Prostate gland (tissue), 2 donors: Measurements from ENCODE around the gene RASA1. TPM values are rescaled to one million over a fixed set of nuclear protein-coding genes. Genes with fewer than 3 reads are reported as not detected.

Experiments used
- DNase-seq: peaks from one replicate; pipeline ENCODE4 v3.0.0-alpha.2; 2019; ENCODE audit warnings: low spot score
- H3K27ac ChIP-seq, 2 donors: fragments of 200-600 bp; sonication (generic); 2 replicates each; pipeline ENCODE4 v1.5.1; 2017 to 2019
- H3K27me3 ChIP-seq: fragments of 200-600 bp; sonication (generic); replicated peaks from 2 replicates; pipeline ENCODE4 v1.5.1; 2019; ENCODE audit not compliant: insufficient read depth
- H3K36me3 ChIP-seq, 2 donors: fragments of 200-600 bp; sonication (generic); 1 replicate in 1 of 2; 2 replicates in 1 of 2; pipeline versions ENCODE4 v1.5.1 to v1.8.1; 2017 to 2019
- H3K4me1 ChIP-seq: fragments of 200-600 bp; sonication (generic); replicated peaks from 2 replicates; pipeline ENCODE4 v1.5.1; 2019
- H3K4me3 ChIP-seq, 2 donors: fragments of 200-600 bp; sonication (generic); 2 replicates each; pipeline ENCODE4 v1.5.1; 2017 to 2019
- H3K9me3 ChIP-seq: fragments of 200-600 bp; sonication (generic); 2 replicates; pipeline ENCODE4 v1.5.1; 2017
- CTCF ChIP-seq, 4 experiments: fragments of 200-600 bp in 2 of 4; fragments of 450-650 bp in 2 of 4; sonication (generic) in 2 of 4; IDR thresholded peaks; 1 replicate in 3 of 4; 2 replicates in 1 of 4; pipeline ENCODE4 v1.5.1; 2016 to 2019; ENCODE audit warnings: antibody characterized with exemption in 4 of 4, mild to moderate bottlenecking in 2 of 4, moderate library complexity in 2 of 4
- POLR2A ChIP-seq: fragments of 450-650 bp; IDR thresholded peaks from one replicate; pipeline ENCODE4 v1.6.1; 2016; ENCODE audit warnings: antibody characterized with exemption, mild to moderate bottlenecking
- POLR2AphosphoS5 ChIP-seq: sonication (generic); formaldehyde crosslinking; IDR thresholded peaks from one replicate; pipeline ENCODE4 v1.6.1; 2017; ENCODE audit warnings: antibody characterized with exemption
- WGBS: methylation state at CpG from one replicate; pipeline ENCODE4 v1.1.5; 2018; 5-methylcytosine and 5-hydroxymethylcytosine counted together
- intact Hi-C: fragments of 100-400 bp; cut with DNase I; formaldehyde crosslinking; loops from one replicate; pipeline ENCODE4 v1.14.2; 2022
- total RNA-seq, 2 donors: library from RNA; depleted of rRNA; stranded (reverse); fragments of >200 nt; gene quantifications; one replicate each; pipeline ENCODE4 v1.1.0, GENCODE V29; 2016

RASA1 gene
- total RNA-seq, 2 donors from 2014 or later = 22.2 to 36.8 TPM

- Histone ChIP-seq H3K27me3 (no peaks in the 10 kb centered on the region), H3K4me3 (no peak overlapping the region), H3K27ac (no peak overlapping the region), H3K36me3 (peaks cover 2 to 4% of the 10 kb centered on the region in 2 donors), H3K9me3 (no peaks in the 10 kb centered on the region), H3K4me1 (no peaks in the 10 kb centered on the region)
- WGBS = 65% methylated on average over 4 of the region's 4 CpGs
- TF ChIP-seq POLR2AphosphoS5 = no peak
- peak; percentile 52 to 76 (median 63) for TF ChIP-seq CTCF (IDR thresholded peaks at IDR 0.05)
- TF ChIP-seq POLR2A = no peak
- no peak for DNase-seq
- intact Hi-C loops = no loop called here
These were observed 132.7 kb downstream of the RASA1 start for GRCh38 chr5:87400305-87400899.

GRCh38 chr5:87401626-87402025 is 133.9 kb downstream of the RASA1 start:
- DNase-seq = no peak
- no peak for TF ChIP-seq POLR2A
- no peak for TF ChIP-seq POLR2AphosphoS5
- no peak for TF ChIP-seq CTCF (IDR thresholded peaks at IDR 0.05)
- Histone ChIP-seq H3K4me1 (no peaks in the 10 kb centered on the region), H3K9me3 (no peaks in the 10 kb centered on the region), H3K27me3 (no peaks in the 10 kb centered on the region), H3K4me3 (no peak overlapping the region), H3K36me3 (peaks cover 2 to 4% of the 10 kb centered on the region in 2 donors), H3K27ac (no peak overlapping the region)
- intact Hi-C loops = no loop called here

GRCh38 chr5:87403409-87403808 is 135.7 kb downstream of the RASA1 start:
- Histone ChIP-seq H3K9me3 (no peaks in the 10 kb centered on the region), H3K27me3 (no peaks in the 10 kb centered on the region), H3K4me1 (no peaks in the 10 kb centered on the region), H3K36me3 (peaks cover under 1 to 4% of the 10 kb centered on the region in 2 donors), H3K27ac (no peak overlapping the region), H3K4me3 (no peak overlapping the region)
- TF ChIP-seq CTCF (IDR thresholded peaks at IDR 0.05) (no peak), POLR2A (no peak)
- 95% methylated on average over 3 of the region's 3 CpGs for WGBS
- intact Hi-C loops = no loop called here
- DNase-seq = no peak

GRCh38 chr5:87403899-87404298 is 136.2 kb downstream of the RASA1 start:
- H3K4me3 ChIP-seq = no peak overlapping the region
- no peaks in the 10 kb centered on the region for H3K27me3 ChIP-seq
- no peak overlapping the region for H3K27ac ChIP-seq
- H3K36me3 ChIP-seq = peaks cover 0 to 4% of the 10 kb centered on the region in 2 donors
- H3K9me3 ChIP-seq = no peaks in the 10 kb centered on the region
- no peak for DNase-seq
- intact Hi-C loops = no loop called here
- H3K4me1 ChIP-seq = no peaks in the 10 kb centered on the region
- TF ChIP-seq POLR2AphosphoS5 = no peak
- no peak for TF ChIP-seq CTCF (IDR thresholded peaks at IDR 0.05)
- WGBS = 81% methylated on average over 3 of the region's 3 CpGs

- Histone ChIP-seq H3K36me3 (peaks cover 0 to 4% of the 10 kb centered on the region in 2 donors), H3K27me3 (no peaks in the 10 kb centered on the region), H3K9me3 (no peaks in the 10 kb centered on the region), H3K4me1 (no peaks in the 10 kb centered on the region), H3K4me3 (no peak overlapping the region), H3K27ac (no peak overlapping the region)
- TF ChIP-seq POLR2AphosphoS5 = no peak
- TF ChIP-seq POLR2A = no peak
- no peak for TF ChIP-seq CTCF (IDR thresholded peaks at IDR 0.05)
- intact Hi-C loops = no loop called here
- DNase-seq = no peak
- 89% methylated on average over 2 of the region's 2 CpGs for WGBS
These were observed 136.7 kb downstream of the RASA1 start for GRCh38 chr5:87404359-87404758.
